HepG2 (cell line): Measurements from ENCODE around the gene PDE4D. TPM values are rescaled to one million over a fixed set of nuclear protein-coding genes. Genes with fewer than 3 reads are reported as not detected.
A peak's percentile ranks its signal among the peaks of the same experiment; 100 is the strongest.

Source experiments
- ATAC-seq: fragments of 200-7000 bp; cut with Tn5 transposase; 3 replicates; pipeline ENCODE4 v1.9.1; 2020; ENCODE audit warnings: mild to moderate bottlenecking, moderate library complexity
- BruUV-seq: library from RNA; stranded (reverse); fragments of 400-500 nt; replicated peaks from 2 replicates; lab custom pipeline; 2021; lab: Mats Ljungman, UMichigan
- CTCF ChIA-PET: fragments of 300-600 bp; formaldehyde crosslinking; extraction: SDS; loops from one replicate; lab custom pipeline; 2021; ENCODE audit warnings: low total read pairs, inconsistent platforms, low intra/inter-chr PET ratio; lab: Yijun Ruan, JAX
- POLR2A ChIA-PET: fragments of 350-600 bp; sonication (Branson Sonifier 250); formaldehyde crosslinking; loops from one replicate; lab custom pipeline; 2020; ENCODE audit warnings: antibody characterized with exemption, inconsistent platforms; lab: Yijun Ruan, JAX
- DNase-seq: peaks from one replicate; pipeline ENCODE4 v3.0.0-alpha.2; 2015; ENCODE audit warnings: low spot score
- FAIRE-seq: peaks from 3 replicates; lab custom pipeline; 2011; peaks lifted over from hg19 to GRCh38; lab: Jason Lieb, UNC
- H2AFZ ChIP-seq: one replicate; pipeline ENCODE4 v1.6.1; 2011; ENCODE audit warnings: low read length, inconsistent platforms
- H3K27ac ChIP-seq: fragments of 300-600 bp; 3 replicates; pipeline ENCODE4 v1.8.0; 2011; ENCODE audit warnings: mixed run types, mild to moderate bottlenecking, mixed read lengths, low read length, inconsistent platforms; ENCODE audit not compliant: insufficient read depth; ENCODE audit errors: extremely low read length
- H3K27me3 ChIP-seq, 2 experiments: fragments of 200-600 bp in 1 of 2; 2 replicates in 1 of 2; 3 replicates in 1 of 2; pipeline versions ENCODE4 v1.6.0 to v1.8.0; 2011; ENCODE audit warnings: low read length in 2 of 2, mild to moderate bottlenecking in 2 of 2, moderate library complexity in 2 of 2, inconsistent platforms in 1 of 2; ENCODE audit not compliant: insufficient read depth in 2 of 2, control insufficient read depth in 1 of 2
- H3K36me3 ChIP-seq, 2 experiments: fragments of 200-600 bp in 1 of 2; replicated peaks in 1 of 2; 2 replicates in 1 of 2; 3 replicates in 1 of 2; pipeline versions ENCODE4 v1.5.1 to v1.8.0; 2011; ENCODE audit warnings: low read length in 2 of 2, inconsistent platforms in 1 of 2; ENCODE audit not compliant: insufficient read depth in 2 of 2, control insufficient read depth in 1 of 2
- H3K4me1 ChIP-seq: 2 replicates; pipeline ENCODE4 v1.5.1; 2012; ENCODE audit warnings: low read length, inconsistent platforms; ENCODE audit not compliant: insufficient read depth
- H3K4me2 ChIP-seq: 2 replicates; pipeline ENCODE4 v1.6.0; 2011; ENCODE audit warnings: low read depth, low read length, inconsistent platforms
- H3K4me3 ChIP-seq, 3 experiments: fragments of 200-600 bp in 1 of 3; sonication (generic), shearing (Covaris generic) in 1 of 3; replicated peaks in 1 of 3; 2 replicates each; pipeline ENCODE4 v1.5.1; 2011 to 2016; ENCODE audit warnings: low read length in 3 of 3, inconsistent platforms in 2 of 3, low read depth in 2 of 3, mild to moderate bottlenecking in 2 of 3, control low read depth in 1 of 3, mixed read lengths in 1 of 3; ENCODE audit not compliant: insufficient read depth in 1 of 3
- H3K79me2 ChIP-seq: one replicate; pipeline ENCODE4 v1.6.1; 2011; ENCODE audit warnings: low read length, inconsistent platforms; ENCODE audit not compliant: insufficient read depth
- H3K9ac ChIP-seq: 2 replicates; pipeline ENCODE4 v1.6.0; 2011; ENCODE audit warnings: mild to moderate bottlenecking, low read depth, low read length, inconsistent platforms; ENCODE audit not compliant: insufficient read depth
- H3K9me3 ChIP-seq: 2 replicates; pipeline ENCODE4 v1.5.1; 2012; ENCODE audit warnings: mild to moderate bottlenecking, low read length
- H4K20me1 ChIP-seq: 2 replicates; pipeline ENCODE4 v1.6.0; 2011; ENCODE audit warnings: inconsistent platforms, mild to moderate bottlenecking, low read length, moderate library complexity; ENCODE audit not compliant: insufficient read depth
- CCDC6 ChIP-seq: sonication (generic); formaldehyde crosslinking; IDR thresholded peaks from 2 replicates; pipeline ENCODE4 v1.8.1; 2022; ENCODE audit warnings: mild to moderate bottlenecking, missing genetic modification reagents, moderate library complexity
- DMAP1 ChIP-seq: IDR thresholded peaks from 2 replicates; pipeline ENCODE4 v1.6.1; 2016
- EED ChIP-seq: sonication (generic); formaldehyde crosslinking; IDR thresholded peaks from 2 replicates; pipeline ENCODE4 v1.5.0; 2020; ENCODE audit warnings: mild to moderate bottlenecking, missing genetic modification reagents
- GLI4 ChIP-seq: sonication (generic); formaldehyde crosslinking; IDR thresholded peaks from 2 replicates; pipeline ENCODE4 v1.5.1; 2020; ENCODE audit warnings: missing genetic modification reagents, mild to moderate bottlenecking, moderate library complexity, borderline replicate concordance
- MAFF ChIP-seq: IDR thresholded peaks from 2 replicates; pipeline ENCODE4 v1.6.1; 2011; ENCODE audit warnings: low read depth, low read length, improper control_type of control experiment
- MAFK ChIP-seq, 2 experiments: IDR thresholded peaks in 1 of 2; conservative IDR thresholded peaks in 1 of 2; 2 replicates each; pipeline ENCODE4 v1.6.1; 2011; ENCODE audit warnings: improper control_type of control experiment in 2 of 2, low read length in 2 of 2
- RBFOX2 ChIP-seq: fragments of 200-400 bp; formaldehyde crosslinking; IDR thresholded peaks from 2 replicates; pipeline ENCODE4 v1.6.1; 2017; ENCODE audit warnings: low read depth, mild to moderate bottlenecking, low read length
- SAFB2 ChIP-seq: sonication (generic); formaldehyde crosslinking; IDR thresholded peaks from 2 replicates; pipeline ENCODE4 v1.5.1; 2020; ENCODE audit warnings: missing genetic modification reagents, low read depth, mild to moderate bottlenecking, borderline replicate concordance
- ZNF160 ChIP-seq: sonication (generic); formaldehyde crosslinking; IDR thresholded peaks from 2 replicates; pipeline ENCODE4 v1.8.0; 2022; ENCODE audit warnings: mild to moderate bottlenecking, inconsistent platforms, missing genetic modification reagents
- ZNF607 ChIP-seq: sonication (generic); formaldehyde crosslinking; IDR thresholded peaks from 2 replicates; pipeline ENCODE4 v1.5.1; 2020; ENCODE audit warnings: missing genetic modification reagents, mild to moderate bottlenecking, borderline replicate concordance
- WGBS: methylation state at CpG from one replicate; pipeline ENCODE4 v1.1.6; 2017; ENCODE audit warnings: low lambda C conversion rate; 5-methylcytosine and 5-hydroxymethylcytosine counted together
- in situ Hi-C: cut with HindIII; loops from 2 replicates; pipeline ENCODE4 v1.10.0; 2017; ENCODE audit warnings: low pct_unique_long_range_greater_than_20kb; ENCODE audit not compliant: extremely low pct_ligation_motif_present
- intact Hi-C: fragments of 100-400 bp; cut with micrococcal nuclease; formaldehyde crosslinking; loops from one replicate; pipeline ENCODE4 v1.10.0; 2022; ENCODE audit not compliant: unreplicated experiment
- polyA plus RNA-seq, 8 experiments: library from polyadenylated mRNA; depleted of rRNA in 3 of 8; stranded (reverse) in 7 of 8; unstranded in 1 of 8; fragments of >200 nt; fragmentation: Illumina TruSeq in 4 of 8; extraction: Trizol in 4 of 8; gene quantifications; 2 replicates each; pipeline versions ENCODE4 v1.2.1 to v1.2.3, GENCODE V29; 2011 to 2016; ENCODE audit warnings: low read depth in 4 of 8, missing spikeins in 1 of 8, mixed read lengths in 1 of 8; ENCODE audit not compliant: insufficient read depth in 1 of 8
- total RNA-seq, 5 experiments: library from RNA; depleted of rRNA; stranded (reverse); fragments of >200 nt; fragmentation: Illumina TruSeq; extraction: Trizol; gene quantifications; 2 replicates each; pipeline ENCODE4 v1.2.3, GENCODE V29; 2016; ENCODE audit warnings: low read depth in 1 of 5

The PDE4D gene
- total and polyA plus RNA-seq, 2 of the 13 experiments (the other 11 are each of a cell fraction or from before 2014, with no cell fraction given) = 7.0 to 12.2 TPM

DNA sequence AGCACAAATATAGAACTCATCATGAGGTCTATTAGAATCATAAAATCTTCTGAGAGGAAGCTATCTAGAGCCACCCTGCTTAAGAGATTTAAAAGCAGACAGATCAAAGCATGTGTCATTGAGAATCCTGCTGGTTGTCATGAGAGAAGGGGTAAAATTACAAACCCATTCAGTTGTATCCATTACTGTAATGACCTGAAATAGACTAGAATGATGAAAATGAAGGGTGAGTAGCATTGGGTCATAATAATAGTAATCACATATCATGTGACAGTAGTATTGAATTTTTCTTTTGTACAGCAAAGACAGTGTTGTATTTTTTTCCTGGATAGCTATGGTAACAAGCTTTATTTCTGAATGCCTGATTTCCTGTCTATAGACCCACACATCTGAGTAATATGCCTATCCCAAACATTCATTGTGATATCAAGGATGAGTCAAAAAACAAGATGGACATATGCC, 149.0 kb downstream of the PDE4D start:
- Histone ChIP-seq H4K20me1 (no peaks in the 10 kb centered on the region), H3K36me3 (no peaks in the 10 kb centered on the region), H3K9me3 (no peaks in the 10 kb centered on the region), H3K79me2 (no peaks in the 10 kb centered on the region), H3K4me3 (no peak overlapping the region), H2AFZ (no peak overlapping the region), H3K4me1 (0 out of 2 replicates have a peak, but pooled peaks cover 6% of the 10 kb centered on the region), H3K4me2 (no peak overlapping the region), H3K27me3 (no peaks in the 10 kb centered on the region), H3K27ac (no peak overlapping the region), H3K9ac (no peak overlapping the region)
- intact Hi-C loops = no loop called here
- DNase-seq (no peak), FAIRE-seq (no peak), ATAC-seq (no peak)
- in situ Hi-C loops = no loop called here
- CTCF ChIA-PET = no interaction called here
- BruUV-seq = no TSS peak
- TF ChIP-seq SAFB2 (no peak), ZNF160 (CRISPR knock-in tag) (no peak), ZNF607 (CRISPR knock-in tag) (no peak), GLI4 (no peak), DMAP1 (CRISPR knock-in tag) (no peak), CCDC6 (no peak)
- POLR2A ChIA-PET = no interaction called here

DNA sequence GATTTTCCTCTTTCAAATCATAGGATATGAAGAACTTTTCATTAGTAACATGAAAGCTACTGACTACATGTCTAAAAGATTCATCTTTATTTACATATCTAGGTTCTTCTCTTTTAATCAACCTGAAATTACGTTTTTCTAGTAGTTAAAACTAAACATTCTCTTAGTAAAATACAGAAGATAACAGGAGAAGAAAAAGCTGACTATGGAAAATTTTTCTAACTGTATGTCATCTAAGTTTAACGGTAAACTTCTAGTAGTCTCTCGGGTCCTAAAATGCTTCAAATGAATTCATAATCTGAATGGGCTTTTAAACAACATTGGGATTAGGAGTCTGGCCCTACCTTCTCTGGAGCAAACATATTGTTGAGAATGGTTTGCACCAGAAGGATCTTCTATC, 151.9 kb downstream of the PDE4D start:
- FAIRE-seq (no peak), ATAC-seq (no peak), DNase-seq (no peak)
- 79% methylated on average over 3 of the region's 3 CpGs for WGBS
- no peak overlapping the region for H3K4me3 ChIP-seq
- no peak overlapping the region for H2AFZ ChIP-seq
- 0 out of 2 replicates have a peak, but pooled peaks cover 3% of the 10 kb centered on the region for H3K4me1 ChIP-seq
- POLR2A ChIA-PET = no interaction called here
- no TSS peak for BruUV-seq
- H3K4me2 ChIP-seq = no peak overlapping the region
- H4K20me1 ChIP-seq = no peaks in the 10 kb centered on the region
- H3K27ac ChIP-seq = no peak overlapping the region
- in situ Hi-C loops (no loop called here), intact Hi-C loops (no loop called here)
- CTCF ChIA-PET = no interaction called here
- TF ChIP-seq MAFK (conservative IDR thresholded peaks at IDR 0.05 in 1 of 2, IDR thresholded peaks at IDR 0.05 in 1 of 2; ENCODE audit: low read length in 2 of 2) = peak in 1 of 2 experiments; percentile 75; a peak in 2 of 4 replicates
- no peak for TF ChIP-seq RBFOX2
- peak; percentile 47; the same call in 1 of the 2 replicates for TF ChIP-seq MAFF
- no peak for TF ChIP-seq EED
- TF ChIP-seq, all 625 proteins: peak for 2
- no peaks in the 10 kb centered on the region for H3K36me3 ChIP-seq
- no peak overlapping the region for H3K9ac ChIP-seq
- no peaks in the 10 kb centered on the region for H3K27me3 ChIP-seq
- no peaks in the 10 kb centered on the region for H3K79me2 ChIP-seq
- H3K9me3 ChIP-seq = no peaks in the 10 kb centered on the region
